ENCODE data around the gene HLCS.

Gene HLCS

DNA sequence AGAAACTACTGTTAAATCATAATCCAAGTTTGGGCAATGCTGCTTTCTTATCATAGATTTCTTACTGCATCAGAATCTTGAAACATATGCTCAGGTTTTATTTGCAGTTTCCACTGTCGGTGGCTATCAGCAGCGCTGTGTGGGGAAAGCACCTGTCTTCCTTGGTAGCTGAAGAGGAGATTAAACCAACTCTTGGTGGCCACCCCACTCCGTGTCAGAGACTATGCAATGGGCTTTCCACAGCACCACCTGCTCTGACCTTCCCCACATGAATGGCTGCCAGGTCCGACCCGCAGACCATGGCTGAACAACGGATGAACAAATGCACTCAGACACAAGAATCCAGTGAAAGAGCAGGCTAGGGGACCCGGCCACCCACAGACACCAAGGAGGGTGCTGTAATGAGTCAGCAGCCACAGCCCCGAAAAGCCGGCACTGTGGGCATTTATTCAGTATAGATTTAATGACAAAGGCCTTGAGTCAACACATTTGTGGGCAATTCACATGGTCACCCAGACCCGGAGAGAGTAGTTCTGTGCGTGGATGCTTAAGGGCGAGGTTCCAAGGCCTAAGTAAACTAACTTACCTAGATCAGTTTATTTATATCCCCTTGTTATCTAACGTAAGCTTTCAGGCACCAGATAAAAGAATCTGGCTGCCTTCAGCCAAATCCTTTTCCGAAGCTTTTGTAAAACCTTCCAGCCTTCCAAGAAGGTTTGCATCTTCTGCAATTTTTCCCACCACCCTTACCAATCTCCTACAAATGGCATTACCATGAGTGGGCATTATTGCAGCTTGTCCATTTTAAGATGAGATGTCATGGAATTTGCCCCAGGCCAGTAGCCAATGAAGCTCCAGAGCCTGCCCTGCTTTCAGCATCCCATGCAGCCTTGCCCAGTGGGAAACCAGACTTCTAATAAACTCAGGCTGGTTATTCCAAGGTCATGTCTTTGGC is 82.7 kb downstream of the HLCS start:
- no peak for DNase-seq (ENCODE audit: low spot score)

DNA sequence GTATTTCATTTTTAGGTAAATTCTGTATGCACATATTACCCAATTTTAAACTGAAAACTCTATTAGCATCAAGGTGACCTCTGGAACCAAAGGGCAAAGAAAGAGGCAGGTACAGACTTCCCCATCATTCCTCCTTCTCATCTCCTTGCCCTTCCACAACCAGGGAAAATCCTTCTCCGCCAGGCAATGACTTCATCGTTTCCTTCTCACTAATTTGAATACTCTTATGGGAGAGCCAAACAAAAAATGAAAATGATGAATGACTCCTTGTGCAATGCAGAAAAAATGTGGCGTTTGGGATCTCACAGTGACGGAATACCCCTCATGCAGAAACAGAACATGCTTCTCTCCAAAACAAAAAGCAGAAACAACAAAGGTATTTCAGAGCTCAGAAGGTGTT is 83.7 kb downstream of the HLCS start:
- DNase-seq (ENCODE audit: low spot score) = no peak

DNA sequence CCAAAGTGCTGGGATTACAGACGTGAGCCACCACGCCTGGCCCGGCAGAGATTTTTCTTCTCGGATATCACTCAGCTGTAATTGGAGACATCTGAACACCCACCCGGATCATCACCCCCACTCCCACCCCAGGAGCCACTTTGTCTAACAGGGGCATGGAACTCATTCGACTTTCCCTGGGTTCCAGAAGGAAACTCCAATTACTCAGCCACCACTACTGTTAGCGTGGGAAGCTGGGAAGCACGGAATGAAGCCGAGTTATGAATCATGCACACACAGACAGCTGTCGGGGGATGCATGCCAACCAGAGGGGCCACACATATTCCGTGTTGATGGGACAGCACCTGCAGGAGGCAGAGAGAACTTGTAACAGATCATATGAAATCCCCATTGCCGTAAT is 85.2 kb downstream of the HLCS start:
- no peak for DNase-seq (ENCODE audit: low spot score)

DNA sequence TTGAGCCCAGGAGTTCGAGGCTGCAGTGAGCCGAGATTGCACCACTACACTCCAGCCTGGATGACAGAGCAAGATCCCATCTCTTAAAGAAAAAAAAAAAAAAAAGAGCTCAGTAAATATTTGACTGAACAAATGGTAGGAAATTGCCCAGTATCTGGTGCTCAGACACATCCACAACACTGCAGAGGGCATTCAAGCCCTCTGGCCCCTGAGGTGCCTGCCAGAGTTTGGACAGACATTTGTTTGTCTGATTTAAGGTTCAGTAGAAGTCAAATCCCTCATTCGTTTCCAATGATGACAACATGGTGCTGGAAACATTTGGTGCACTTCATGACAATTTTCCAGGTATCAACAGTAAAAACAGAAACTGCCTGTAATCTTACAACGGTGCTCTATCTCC is 86.6 kb downstream of the HLCS start:
- DNase-seq (ENCODE audit: low spot score) = no peak

DNA sequence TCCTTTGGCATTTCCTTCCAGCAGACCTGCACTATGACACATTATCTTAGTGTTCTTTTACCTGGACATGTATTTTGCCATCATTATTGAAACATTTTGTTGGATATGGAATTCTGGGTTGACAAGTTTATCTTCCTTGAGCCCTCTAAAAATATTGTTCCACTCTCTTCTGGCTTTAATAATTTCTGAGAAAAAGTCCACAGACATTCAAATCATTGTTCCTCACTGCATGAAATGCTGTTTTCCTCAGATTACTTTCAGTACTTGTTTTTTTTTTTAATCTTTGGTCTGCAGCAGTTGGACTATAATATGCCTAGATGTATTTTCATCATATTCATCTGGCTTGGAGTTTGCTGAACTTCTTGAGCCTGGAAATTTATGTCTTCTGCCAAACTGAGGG is 88.7 kb downstream of the HLCS start:
- DNase-seq (ENCODE audit: low spot score) = no peak

DNA sequence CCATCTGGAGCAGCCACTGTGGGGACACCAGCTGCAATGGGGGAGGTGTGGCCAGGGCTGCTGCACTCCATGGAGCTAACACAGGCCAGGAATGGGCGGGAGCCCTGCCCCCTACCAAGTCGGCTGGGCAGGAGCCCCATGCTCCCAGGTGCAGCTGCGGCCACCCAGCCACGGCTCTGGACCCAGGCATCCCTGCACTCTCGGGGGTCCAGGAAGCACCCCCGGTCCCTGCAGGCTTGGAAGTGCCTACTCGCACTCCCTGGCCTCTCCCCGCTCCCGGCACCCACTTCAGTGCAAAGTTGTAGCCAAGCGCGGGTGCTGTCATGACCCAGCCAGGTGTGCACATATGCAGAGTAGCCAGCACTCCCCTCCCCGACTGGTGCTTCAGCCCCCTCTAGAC is 91.8 kb downstream of the HLCS start:
- no peak for DNase-seq (ENCODE audit: low spot score)

DNA sequence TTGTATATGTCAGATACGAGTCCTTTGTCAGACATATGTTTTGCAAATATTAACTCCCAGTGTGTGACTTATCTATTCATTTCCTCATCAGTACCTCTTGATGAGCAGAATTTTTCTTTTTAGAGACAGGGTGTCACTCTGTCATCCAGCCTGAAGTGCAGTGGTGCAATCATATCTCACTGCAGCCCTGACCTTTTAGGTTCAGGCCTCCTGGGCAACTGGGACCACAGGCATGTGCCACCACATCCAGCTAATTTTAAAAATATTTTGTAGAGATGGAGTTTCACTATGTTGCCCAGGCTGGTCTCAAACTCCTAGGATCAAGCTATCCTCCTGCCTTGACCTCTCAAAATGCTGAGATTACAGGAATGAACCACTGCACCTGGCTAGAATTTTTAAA is 93.0 kb downstream of the HLCS start:
- no peak for DNase-seq (ENCODE audit: low spot score)

DNA sequence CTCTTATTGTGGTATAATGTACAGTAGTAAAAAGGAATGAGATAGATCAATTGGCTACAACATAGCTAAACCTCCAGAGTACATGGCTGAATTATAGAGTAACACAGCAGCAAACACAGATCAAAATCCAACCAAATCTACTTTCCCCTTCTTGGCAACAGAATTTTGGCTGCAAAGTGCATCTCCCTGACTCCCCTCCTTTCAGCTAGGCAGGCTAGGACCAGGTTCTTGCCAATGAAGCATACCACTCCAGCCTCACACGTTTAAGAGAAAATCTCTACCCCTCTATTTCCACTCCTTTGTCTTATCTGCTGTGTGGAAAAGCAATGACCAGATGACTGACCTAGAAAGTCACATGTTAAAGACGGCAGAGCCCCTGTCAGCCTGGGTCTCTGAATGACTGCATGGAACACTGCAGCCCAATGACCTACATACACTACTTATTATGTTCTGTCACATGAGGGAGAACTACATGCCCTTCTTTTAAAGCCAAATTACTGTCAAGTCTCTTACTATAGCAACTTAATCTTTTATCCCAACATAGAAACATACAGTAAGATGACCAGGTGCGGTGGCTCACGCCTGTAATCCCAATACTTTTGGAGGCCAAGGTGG is 99.1 kb downstream of the HLCS start:
- DNase-seq (ENCODE audit: low spot score) = no peak

DNA sequence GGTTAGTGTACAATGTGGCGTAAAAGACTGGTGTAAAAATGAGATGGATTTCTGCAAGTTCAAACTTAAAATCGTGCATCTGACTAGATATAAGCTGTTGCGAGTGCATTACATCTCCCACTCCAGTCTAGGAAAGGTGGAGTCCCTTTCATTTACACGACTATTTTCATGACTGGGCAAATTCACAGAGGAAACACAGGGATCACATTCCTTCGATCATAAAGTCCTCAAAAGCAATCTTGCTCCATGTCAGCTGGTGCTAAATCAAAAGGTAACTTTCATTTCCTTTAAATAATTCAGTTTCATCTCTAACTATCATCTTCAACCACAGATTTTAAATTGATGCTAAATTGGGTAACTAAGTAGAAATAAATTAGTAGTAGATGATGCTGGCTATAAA is 100.0 kb downstream of the HLCS start:
- no peak for DNase-seq (ENCODE audit: low spot score)

DNA sequence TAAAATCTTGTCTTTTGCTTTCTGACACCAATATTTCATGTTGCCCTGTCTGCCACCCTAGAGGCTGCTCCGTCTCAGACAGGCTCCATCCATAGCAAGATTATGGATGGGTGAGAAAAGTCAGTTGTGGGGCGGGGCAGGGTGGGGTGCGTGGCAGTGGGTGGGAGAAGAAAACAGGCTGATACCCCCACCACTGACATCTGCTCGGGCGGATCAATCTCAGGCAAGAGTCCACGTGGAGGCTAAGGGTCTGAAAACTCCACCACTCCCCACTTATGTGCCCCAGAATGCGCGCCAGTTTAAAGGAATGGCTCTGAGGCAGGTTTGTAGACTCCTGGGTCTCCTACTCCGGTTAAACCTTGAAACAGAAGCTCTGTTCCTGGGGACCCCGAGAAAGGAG is 101.5 kb downstream of the HLCS start:
- no peak for DNase-seq (ENCODE audit: low spot score)

DNA sequence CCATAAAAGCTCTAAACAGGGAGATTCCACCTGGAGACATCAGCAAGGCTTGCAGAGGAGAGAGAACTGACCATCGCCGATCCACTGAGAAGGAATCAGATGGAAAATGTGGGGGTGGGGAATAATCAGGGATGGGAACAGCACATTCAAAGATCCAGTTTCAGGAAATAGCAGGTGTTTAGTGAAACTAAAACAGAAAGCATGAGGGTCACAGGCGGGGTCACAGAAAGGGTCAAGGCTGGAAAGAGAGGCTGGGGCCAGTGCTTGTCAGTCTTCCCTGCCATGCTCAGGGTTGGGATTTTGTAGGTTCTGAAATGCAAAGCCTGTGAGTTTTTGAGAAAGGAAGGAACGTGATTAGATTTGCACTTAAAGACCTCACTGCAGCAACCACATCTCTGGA is 103.2 kb downstream of the HLCS start:
- no peak for DNase-seq (ENCODE audit: low spot score)

DNA sequence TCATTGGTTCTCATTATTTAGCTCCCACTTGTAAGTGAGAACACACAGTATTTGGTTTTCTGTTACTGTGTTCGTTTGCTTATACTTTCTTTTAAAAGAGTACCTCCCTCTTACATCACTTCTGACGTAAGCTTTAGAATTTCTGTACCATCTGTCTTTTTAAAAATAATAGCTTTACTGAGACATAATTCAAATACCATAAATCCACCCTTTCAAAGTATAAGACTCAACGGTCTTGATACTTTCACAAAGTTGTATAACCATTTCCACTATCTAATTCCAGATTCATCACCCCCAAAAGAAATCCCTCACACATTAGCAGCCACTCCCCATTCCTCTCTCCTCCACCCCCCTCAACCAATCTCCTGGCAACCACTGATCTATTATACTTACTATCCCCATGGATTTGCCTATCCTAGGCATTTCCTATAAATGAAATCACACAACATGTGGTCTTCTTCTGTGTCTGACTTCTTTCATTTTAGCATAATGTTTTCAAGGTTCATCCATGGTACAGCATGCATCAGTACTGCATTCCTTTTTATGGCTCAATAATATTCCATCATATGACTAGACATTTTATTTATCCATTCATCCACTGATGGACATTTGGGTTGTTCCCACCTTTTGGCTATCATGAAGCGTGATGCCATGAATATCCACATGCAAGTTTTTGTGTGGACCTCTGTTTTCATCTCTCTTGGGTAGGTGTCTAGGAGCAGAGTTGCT is 104.7 kb downstream of the HLCS start:
- DNase-seq (ENCODE audit: low spot score) = no peak

DNA sequence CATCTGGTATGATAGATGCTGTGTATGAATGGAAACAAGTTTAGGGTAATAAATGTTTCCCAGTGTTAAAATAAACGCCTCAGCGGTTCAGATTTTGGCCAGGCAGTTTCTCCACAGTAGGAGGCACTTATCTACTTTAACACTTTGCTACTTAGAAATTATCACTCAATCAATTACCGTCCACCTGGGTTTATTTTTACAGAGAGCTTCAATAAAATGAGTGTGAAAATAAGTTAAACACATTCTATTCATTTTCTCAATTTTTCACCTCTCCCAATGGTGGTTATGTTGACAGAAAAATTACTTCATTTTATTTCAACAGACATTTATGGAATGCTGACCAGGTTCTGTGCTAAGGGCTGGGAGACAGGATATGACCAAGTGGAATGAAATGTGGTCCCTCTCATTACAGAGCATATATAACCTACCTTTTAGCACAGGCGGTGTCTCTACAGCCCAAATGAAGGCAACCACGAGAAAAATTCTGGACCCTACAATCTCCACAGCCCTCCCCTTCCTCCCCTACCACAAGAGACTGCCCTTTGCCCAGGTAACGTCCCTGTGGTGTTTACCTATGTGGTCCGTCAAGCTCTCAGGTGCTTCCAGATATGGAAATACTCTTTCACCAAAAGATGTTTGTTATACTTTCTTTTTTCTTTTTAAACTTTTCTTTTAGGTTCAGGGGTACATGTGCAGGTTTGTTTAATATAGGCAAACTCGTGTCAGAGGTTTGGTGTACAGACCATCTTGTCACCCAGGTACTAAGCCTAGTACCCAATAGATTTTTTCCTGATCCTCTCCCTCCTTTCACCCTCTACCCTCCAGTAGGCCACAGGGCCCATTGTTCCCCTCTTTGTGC is 105.5 kb downstream of the HLCS start:
- no peak for DNase-seq (ENCODE audit: low spot score)

DNA sequence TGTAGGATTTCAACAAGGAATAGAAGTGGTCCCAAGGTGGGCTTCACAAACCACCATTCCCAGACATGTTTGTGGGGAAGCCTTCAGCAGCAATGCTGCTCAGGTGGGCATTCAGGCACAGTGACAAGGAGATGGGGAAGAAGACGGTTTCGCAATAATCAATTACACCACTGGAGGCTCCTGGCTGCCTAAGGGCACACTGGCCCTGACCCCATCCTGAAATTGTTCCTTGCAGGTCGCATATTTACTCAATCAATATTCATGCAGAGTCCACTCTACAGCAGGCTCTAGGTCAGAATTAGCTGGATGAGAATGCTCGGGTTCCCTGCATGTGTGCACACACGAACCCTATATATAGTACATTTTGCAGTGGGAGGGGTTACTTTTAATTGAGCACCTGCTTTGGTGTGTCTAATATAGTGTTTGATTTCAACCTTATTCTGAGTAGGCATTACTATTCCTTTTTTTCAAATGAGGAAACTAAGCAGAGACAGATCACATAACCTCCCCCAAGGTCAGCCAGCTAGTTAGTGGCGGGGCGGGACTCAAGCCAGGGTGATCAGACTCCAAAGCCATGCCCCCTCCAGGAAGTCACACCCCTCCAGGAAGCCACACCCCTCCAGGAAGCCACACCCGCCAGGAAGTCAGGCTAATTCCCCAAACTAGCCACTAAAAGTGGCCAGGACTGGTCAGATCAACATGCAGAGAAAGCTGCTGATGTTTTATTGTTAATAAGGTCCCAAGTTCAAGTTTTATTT is 106.5 kb downstream of the HLCS start:
- peak; percentile 36 for DNase-seq (ENCODE audit: low spot score)

DNA sequence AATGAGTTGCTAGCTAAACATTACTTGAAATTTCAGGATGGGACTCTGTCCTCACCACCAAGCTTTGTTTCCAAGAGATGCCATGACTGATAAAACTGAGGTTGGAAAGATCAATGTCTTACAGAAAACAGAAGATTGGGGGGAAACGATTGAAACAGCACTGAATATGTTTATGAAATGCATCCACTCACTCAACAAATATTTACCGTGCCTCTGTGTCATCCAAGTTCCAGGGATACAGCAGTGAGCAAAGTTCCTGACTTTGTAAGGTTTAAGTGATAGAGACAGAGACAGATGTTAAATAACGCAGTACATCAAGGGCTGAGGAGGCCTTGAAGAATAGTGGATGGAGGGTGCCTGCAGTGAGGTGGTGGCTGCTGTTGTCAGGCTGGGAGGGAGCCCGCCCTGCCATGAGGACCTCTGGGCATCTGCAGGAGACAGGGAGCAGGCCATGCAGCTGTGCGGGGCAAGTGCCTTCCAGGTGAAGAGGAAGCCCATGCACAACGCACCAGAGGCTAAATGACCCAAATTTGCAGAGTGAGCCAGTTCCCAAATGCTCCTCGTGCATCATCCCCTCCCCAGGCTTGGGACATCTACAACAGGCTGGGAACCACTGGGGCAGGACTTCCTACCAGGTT is 108.0 kb downstream of the HLCS start:
- no peak for DNase-seq (ENCODE audit: low spot score)

DNA sequence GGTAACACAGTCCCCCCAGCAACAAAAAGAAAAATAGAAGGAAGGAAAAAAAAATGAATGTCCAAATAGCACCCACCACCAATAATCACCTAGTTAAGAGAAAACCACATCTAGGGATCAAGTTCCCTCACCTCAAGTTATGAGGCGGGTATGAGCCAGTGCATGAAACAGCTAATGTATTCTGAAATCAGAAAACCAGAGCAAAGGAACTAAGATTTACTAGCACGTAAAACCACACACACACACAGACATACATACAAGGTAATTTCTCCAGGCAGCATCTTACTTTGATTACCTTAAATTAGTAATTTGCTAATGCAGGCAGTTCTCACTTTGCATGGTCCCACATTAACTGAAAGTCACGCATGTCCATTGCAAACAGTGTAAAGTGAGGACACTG is 109.8 kb downstream of the HLCS start:
- DNase-seq (ENCODE audit: low spot score) = no peak

DNA sequence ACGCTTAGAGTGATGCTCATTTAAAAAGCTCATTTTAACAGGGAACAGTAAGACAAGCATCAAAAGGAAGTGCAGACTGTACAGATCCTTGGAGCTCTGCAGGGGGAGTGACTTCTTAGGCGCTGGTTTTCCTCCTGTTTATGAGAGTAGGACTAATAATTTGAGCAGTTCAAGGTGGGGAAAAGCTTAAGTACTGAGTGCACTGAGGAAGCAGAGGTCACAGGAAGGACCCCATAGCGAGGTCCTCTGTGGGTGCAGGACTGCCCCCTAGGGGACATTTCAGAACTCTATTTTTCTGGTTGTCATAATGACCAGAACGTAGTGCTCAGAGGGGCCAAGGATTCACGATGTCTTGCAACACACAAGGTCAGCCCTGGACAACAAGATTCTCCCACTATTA is 112.1 kb downstream of the HLCS start:
- DNase-seq (ENCODE audit: low spot score) = no peak

DNA sequence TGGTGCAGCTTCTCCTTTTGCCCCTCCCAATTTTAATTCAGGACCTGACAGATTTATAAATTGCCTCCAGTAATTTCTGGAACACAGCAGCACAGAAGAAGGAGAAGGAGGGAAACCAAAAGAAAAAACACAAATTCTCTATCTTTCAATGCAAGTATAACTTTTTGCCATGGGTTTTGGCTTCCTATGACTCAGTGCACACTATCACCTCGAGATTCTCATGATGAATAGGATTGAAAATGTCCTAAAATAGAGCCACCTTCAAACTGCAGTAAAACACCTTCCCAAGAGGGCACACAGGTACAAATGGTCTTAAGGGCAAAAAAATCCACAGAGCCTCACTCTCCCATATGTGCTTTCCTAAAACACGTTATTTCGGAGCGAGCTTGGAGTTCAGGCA is 113.6 kb downstream of the HLCS start:
- DNase-seq (ENCODE audit: low spot score) = no peak

DNA sequence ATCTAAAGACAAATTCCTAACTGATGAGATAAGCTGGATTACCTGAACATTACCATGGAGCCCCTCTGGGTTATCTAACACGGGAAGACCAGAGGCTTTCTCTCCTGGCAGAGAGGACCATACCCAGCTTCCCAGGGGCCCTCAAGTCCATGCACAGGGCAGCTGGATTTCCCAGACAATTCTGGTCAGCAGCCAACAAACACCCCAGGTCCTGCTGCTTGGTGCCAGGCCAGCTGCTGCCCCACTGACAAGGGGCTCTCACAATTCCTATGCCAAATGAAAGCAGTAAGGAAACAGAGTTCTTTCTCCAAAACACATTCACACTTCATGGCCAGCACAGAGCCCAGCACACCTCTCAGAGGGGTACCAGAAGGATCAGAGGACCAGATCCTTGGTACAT is 114.2 kb downstream of the HLCS start:
- DNase-seq (ENCODE audit: low spot score) = no peak

DNA sequence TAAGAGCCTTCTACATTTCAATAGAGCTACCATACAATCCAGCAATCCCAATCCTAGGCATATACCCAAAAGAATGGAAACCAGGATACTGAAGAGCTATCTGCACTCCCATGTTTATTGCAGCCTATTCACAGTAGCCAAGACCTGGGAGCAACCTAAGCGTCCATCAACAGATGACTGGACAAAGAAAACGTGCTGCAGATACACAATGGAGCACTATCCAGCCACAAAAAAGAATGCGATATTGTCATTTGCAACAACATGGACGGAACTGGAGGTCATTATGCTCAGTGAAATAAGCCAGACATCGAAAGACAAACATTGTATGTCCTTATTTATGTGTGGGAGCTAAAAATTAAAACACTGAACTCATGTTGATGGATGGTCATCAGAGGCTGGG is 115.3 kb downstream of the HLCS start:
- no peak for DNase-seq (ENCODE audit: low spot score)

DNA sequence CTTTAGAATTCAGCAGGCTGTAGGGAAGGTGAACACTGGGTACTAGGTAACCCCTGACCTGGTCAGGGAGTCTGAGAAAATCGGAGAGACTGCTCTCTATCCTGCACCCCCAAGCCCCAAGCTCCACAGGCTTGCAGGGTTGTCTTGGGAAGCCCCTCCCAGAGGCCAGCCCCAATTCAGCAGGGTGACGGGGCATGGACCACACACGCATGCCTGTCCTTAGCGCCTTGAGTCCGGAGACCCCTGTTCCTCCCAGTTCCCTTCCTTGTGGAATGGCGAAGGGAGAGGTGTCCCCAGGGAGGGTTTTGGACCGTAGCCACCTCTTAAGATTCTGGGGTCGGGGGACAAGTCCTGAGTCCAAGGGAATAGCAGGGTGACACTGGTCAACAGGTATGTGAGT is 116.1 kb downstream of the HLCS start:
- no peak for DNase-seq (ENCODE audit: low spot score)
